ENCODE results near the gene LPIN1. TPM values are rescaled to one million over a fixed set of nuclear protein-coding genes. Genes with fewer than 3 reads are reported as not detected.

The LPIN1 gene
- total and polyA plus RNA-seq, 2 of the 13 experiments (the other 11 are each of a cell fraction or from before 2014, with no cell fraction given) = 9.7 to 19.4 TPM

DNA sequence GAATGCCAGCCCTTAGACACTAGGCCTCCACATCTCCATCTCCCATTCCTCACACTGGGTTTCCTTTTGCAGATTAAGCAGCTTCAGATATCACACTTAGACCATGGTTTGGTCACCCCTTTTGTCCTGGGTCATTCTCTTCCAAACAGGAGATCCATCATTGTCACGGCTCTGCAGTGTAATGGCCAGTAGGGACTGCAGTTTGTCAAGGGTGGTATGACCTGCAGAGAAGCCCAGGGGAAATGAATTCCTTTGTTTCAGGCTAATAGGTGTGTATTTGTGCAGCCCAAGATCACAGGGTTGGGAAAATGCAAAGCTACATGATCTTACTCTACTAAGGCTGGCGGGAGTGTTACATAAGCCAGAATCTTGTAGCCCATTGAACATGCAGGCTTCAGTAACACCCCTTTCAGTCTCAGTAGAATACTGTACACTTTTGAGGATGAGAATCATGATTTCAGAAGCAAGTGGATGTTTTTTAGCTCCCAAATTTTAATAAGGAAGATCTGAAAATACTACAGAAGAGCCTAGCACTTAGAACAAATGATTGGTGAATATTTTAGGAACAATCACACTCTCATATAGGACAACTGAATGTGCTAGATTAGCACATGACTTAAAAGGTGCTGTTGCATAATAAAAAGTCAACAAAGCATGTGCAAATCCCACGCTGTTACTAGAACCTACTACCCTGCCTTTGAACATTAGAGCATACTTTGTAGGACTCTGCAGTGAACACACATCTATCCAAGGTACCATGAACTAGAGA, 24.0 kb upstream of the LPIN1 start (continued):
- TF ChIP-seq, protein P1, sequence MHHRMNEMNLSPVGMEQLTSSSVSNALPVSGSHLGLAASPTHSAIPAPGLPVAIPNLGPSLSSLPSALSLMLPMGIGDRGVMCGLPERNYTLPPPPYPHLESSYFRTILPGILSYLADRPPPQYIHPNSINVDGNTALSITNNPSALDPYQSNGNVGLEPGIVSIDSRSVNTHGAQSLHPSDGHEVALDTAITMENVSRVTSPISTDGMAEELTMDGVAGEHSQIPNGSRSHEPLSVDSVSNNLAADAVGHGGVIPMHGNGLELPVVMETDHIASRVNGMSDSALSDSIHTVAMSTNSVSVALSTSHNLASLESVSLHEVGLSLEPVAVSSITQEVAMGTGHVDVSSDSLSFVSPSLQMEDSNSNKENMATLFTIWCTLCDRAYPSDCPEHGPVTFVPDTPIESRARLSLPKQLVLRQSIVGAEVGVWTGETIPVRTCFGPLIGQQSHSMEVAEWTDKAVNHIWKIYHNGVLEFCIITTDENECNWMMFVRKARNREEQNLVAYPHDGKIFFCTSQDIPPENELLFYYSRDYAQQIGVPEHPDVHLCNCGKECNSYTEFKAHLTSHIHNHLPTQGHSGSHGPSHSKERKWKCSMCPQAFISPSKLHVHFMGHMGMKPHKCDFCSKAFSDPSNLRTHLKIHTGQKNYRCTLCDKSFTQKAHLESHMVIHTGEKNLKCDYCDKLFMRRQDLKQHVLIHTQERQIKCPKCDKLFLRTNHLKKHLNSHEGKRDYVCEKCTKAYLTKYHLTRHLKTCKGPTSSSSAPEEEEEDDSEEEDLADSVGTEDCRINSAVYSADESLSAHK (CRISPR knock-in tag; IDR thresholded peaks at IDR 0.05; ENCODE audit: borderline replicate concordance) = no peak
- TF ChIP-seq NAIF1 (CRISPR knock-in tag; IDR thresholded peaks at IDR 0.05; ENCODE audit: borderline replicate concordance) (no peak), SUZ12 (IDR thresholded peaks at IDR 0.05; ENCODE audit: low read depth, low read length) (no peak), MIER3 (CRISPR knock-in tag; IDR thresholded peaks at IDR 0.05; ENCODE audit: borderline replicate concordance) (0 out of 2 replicates have a peak, but pooled peaks have one; percentile 37), NKX3-1 (CRISPR knock-in tag; IDR thresholded peaks at IDR 0.05) (no peak), SATB2 (CRISPR knock-in tag; IDR thresholded peaks at IDR 0.05) (no peak), ZNF326 (CRISPR knock-in tag; IDR thresholded peaks at IDR 0.05; ENCODE audit: borderline replicate concordance) (no peak), SNRNP70 (IDR thresholded peaks at IDR 0.05; ENCODE audit: low read depth, low read length) (no peak), CEBPG (CRISPR knock-in tag; IDR thresholded peaks at IDR 0.05) (peak; percentile 80), ZNF333 (CRISPR knock-in tag; IDR thresholded peaks at IDR 0.05; ENCODE audit: borderline replicate concordance) (no peak), SOX6 (IDR thresholded peaks at IDR 0.05) (no peak), SOX6 (CRISPR knock-in tag; IDR thresholded peaks at IDR 0.05) (peak; percentile 51; the same call in 1 of the 2 replicates), CEBPB (IDR thresholded peaks at IDR 0.05; ENCODE audit: borderline replicate concordance, low read depth, low read length) (peak; percentile 81; the same call in 1 of the 2 replicates)
- TF ChIP-seq, protein P2, sequence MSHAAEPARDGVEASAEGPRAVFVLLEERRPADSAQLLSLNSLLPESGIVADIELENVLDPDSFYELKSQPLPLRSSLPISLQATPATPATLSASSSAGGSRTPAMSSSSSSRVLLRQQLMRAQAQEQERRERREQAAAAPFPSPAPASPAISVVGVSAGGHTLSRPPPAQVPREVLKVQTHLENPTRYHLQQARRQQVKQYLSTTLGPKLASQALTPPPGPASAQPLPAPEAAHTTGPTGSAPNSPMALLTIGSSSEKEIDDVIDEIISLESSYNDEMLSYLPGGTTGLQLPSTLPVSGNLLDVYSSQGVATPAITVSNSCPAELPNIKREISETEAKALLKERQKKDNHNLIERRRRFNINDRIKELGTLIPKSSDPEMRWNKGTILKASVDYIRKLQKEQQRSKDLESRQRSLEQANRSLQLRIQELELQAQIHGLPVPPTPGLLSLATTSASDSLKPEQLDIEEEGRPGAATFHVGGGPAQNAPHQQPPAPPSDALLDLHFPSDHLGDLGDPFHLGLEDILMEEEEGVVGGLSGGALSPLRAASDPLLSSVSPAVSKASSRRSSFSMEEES (CRISPR knock-in tag; IDR thresholded peaks at IDR 0.05) = peak; percentile 80
- TF ChIP-seq, protein P3, sequence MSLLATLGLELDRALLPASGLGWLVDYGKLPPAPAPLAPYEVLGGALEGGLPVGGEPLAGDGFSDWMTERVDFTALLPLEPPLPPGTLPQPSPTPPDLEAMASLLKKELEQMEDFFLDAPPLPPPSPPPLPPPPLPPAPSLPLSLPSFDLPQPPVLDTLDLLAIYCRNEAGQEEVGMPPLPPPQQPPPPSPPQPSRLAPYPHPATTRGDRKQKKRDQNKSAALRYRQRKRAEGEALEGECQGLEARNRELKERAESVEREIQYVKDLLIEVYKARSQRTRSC (CRISPR knock-in tag; IDR thresholded peaks at IDR 0.05; ENCODE audit: low read depth) = no peak
- TF ChIP-seq, protein P4, sequence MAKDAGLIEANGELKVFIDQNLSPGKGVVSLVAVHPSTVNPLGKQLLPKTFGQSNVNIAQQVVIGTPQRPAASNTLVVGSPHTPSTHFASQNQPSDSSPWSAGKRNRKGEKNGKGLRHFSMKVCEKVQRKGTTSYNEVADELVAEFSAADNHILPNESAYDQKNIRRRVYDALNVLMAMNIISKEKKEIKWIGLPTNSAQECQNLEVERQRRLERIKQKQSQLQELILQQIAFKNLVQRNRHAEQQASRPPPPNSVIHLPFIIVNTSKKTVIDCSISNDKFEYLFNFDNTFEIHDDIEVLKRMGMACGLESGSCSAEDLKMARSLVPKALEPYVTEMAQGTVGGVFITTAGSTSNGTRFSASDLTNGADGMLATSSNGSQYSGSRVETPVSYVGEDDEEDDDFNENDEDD (CRISPR knock-in tag; IDR thresholded peaks at IDR 0.05; ENCODE audit: borderline replicate concordance) = no peak
- TF ChIP-seq, protein P5, sequence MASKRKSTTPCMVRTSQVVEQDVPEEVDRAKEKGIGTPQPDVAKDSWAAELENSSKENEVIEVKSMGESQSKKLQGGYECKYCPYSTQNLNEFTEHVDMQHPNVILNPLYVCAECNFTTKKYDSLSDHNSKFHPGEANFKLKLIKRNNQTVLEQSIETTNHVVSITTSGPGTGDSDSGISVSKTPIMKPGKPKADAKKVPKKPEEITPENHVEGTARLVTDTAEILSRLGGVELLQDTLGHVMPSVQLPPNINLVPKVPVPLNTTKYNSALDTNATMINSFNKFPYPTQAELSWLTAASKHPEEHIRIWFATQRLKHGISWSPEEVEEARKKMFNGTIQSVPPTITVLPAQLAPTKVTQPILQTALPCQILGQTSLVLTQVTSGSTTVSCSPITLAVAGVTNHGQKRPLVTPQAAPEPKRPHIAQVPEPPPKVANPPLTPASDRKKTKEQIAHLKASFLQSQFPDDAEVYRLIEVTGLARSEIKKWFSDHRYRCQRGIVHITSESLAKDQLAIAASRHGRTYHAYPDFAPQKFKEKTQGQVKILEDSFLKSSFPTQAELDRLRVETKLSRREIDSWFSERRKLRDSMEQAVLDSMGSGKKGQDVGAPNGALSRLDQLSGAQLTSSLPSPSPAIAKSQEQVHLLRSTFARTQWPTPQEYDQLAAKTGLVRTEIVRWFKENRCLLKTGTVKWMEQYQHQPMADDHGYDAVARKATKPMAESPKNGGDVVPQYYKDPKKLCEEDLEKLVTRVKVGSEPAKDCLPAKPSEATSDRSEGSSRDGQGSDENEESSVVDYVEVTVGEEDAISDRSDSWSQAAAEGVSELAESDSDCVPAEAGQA (IDR thresholded peaks at IDR 0.05; ENCODE audit: low read depth) = no peak
- TF ChIP-seq, protein P5 (CRISPR knock-in tag; IDR thresholded peaks at IDR 0.05; ENCODE audit: borderline replicate concordance) = no peak
